Measurements from ENCODE around the gene ATIC. TPM values are rescaled to one million over a fixed set of nuclear protein-coding genes. Genes with fewer than 3 reads are reported as not detected.

The ATIC gene
- total RNA-seq, 1 experiment from 2014 or later: 81.8 TPM

GRCh38 chr2:215379039-215379438 is 67.2 kb downstream of the ATIC start:
- H3K4me3 ChIP-seq: no peak overlapping the region
- DNase-seq: no peak
- H3K27me3 ChIP-seq: no peaks in the 10 kb centered on the region
- H3K9me3 ChIP-seq: no peaks in the 10 kb centered on the region
- H3K36me3 ChIP-seq: peaks cover 74% of the 10 kb centered on the region

GRCh38 chr2:215379948-215380347 is 68.1 kb downstream of the ATIC start:
- Histone ChIP-seq H3K4me3 (no peak overlapping the region), H3K27me3 (no peaks in the 10 kb centered on the region), H3K36me3 (peaks cover 71% of the 10 kb centered on the region), H3K9me3 (no peaks in the 10 kb centered on the region)
- no peak for DNase-seq

GRCh38 chr2:215380699-215381098 is 68.8 kb downstream of the ATIC start:
- Histone ChIP-seq H3K36me3 (peaks cover 64% of the 10 kb centered on the region), H3K9me3 (no peaks in the 10 kb centered on the region), H3K4me3 (no peak overlapping the region), H3K27me3 (no peaks in the 10 kb centered on the region)
- no peak for DNase-seq

GRCh38 chr2:215382011-215382410 is 70.2 kb downstream of the ATIC start:
- H3K36me3 ChIP-seq: peaks cover 54% of the 10 kb centered on the region

DNA sequence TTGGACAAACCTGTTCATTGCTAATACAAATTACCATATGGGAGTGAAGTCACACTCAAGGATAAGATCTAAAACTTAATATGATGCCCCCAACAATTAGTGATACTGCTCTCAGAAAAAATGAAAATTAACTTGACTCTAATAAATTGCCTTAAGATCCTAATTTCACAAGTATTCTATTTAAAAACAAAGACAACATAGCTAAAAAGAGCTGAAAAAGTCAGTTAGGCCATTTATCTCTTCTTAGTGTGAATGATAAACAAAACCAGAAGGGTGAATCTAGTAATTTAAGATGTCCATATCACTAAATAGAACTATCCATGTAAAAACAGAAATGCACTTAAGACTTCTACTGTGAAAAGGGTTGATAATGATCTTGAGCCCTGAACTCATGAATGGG is 70.6 kb downstream of the ATIC start:
- Histone ChIP-seq H3K27me3 (no peaks in the 10 kb centered on the region), H3K36me3 (peaks cover 56% of the 10 kb centered on the region), H3K9me3 (no peaks in the 10 kb centered on the region), H3K4me3 (no peak overlapping the region)
- no peak for DNase-seq

More at GRCh38 chr2:215382011-215382410, 70.2 kb downstream of the ATIC start:
- no peaks in the 10 kb centered on the region for H3K9me3 ChIP-seq
- DNase-seq: no peak
- no peaks in the 10 kb centered on the region for H3K27me3 ChIP-seq
- H3K4me3 ChIP-seq: no peak overlapping the region

- Histone ChIP-seq H3K36me3 (peaks cover 55% of the 10 kb centered on the region), H3K4me3 (no peak overlapping the region), H3K9me3 (no peaks in the 10 kb centered on the region), H3K27me3 (no peaks in the 10 kb centered on the region)
- no peak for DNase-seq
Observed at GRCh38 chr2:215383652-215384279, 71.9 kb downstream of the ATIC start.

- no peak for DNase-seq
- Histone ChIP-seq H3K4me3 (no peak overlapping the region), H3K9me3 (no peaks in the 10 kb centered on the region), H3K27me3 (no peaks in the 10 kb centered on the region), H3K36me3 (peaks cover 60% of the 10 kb centered on the region)
Observed at GRCh38 chr2:215384710-215385109, 72.9 kb downstream of the ATIC start.

GRCh38 chr2:215386566-215386965 is 74.7 kb downstream of the ATIC start:
- Histone ChIP-seq H3K4me3 (no peak overlapping the region), H3K27me3 (no peaks in the 10 kb centered on the region), H3K9me3 (no peaks in the 10 kb centered on the region), H3K36me3 (peaks cover 56% of the 10 kb centered on the region)
- no peak for DNase-seq

- no peak for DNase-seq
- Histone ChIP-seq H3K9me3 (no peaks in the 10 kb centered on the region), H3K4me3 (no peak overlapping the region), H3K36me3 (peaks cover 51% of the 10 kb centered on the region), H3K27me3 (no peaks in the 10 kb centered on the region)
Observed at GRCh38 chr2:215388002-215388728, 76.3 kb downstream of the ATIC start.

DNA sequence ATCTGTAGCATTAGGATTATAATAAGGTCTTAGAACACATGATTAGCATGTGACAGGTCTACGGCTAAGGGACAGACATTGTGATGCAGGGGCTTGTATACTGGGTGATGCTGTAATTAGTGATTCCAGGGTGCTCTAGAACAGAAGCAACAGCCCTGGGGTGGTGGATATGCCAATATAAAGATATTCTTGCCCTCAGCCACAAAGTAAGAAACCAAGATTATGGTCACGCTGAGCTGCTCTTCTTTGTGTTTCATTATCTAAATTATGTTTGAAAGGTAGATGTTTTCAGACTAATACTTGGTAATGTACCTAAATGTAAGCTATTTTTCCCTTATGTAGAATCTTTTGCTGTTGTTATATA is 78.7 kb downstream of the ATIC start:
- Histone ChIP-seq H3K9me3 (no peaks in the 10 kb centered on the region), H3K27me3 (no peaks in the 10 kb centered on the region), H3K4me3 (no peak overlapping the region), H3K36me3 (peaks cover 58% of the 10 kb centered on the region)
- no peak for DNase-seq

DNA sequence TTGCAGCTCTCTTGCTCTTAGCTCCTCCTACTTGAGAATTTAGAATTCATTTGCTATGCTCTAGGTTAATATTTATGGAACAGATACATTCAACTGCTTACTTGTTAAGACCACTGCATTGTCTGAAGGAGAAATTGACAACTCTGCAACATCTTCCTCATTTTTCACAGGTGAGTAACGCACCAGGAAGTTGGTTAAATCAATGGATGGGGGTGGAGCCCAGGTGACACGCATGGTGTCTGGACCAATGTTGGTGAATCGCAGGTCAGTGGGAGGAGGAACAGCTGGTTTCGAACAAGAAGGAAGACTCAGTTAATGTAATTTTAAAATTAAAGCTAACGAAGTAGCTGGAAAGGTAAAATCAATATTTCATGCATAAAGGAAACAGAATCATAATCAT is 79.7 kb downstream of the ATIC start:
- Histone ChIP-seq H3K36me3 (peaks cover 67% of the 10 kb centered on the region), H3K9me3 (no peaks in the 10 kb centered on the region), H3K4me3 (no peak overlapping the region), H3K27me3 (no peaks in the 10 kb centered on the region)
- DNase-seq: no peak

DNA sequence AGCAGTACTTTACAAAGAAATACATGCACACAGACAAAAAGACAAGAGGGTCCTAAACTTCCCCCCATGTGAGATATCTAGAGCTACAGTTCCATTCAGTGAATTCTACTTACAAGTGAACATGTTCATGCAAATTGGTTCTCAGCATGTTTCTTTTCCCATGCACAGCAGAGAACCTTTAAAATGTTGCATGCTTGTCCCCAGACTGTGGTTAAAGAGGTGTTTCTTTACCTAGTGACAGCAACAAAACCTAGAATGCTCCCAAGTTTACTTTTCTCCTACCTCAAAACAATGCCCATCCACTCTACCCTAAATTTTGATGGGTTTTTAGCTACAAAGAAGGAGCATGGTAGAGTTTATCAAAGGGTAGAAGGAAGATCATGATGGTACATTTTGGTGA is 80.3 kb downstream of the ATIC start:
- H3K27me3 ChIP-seq: no peaks in the 10 kb centered on the region
- DNase-seq: no peak
- H3K36me3 ChIP-seq: peaks cover 69% of the 10 kb centered on the region

GRCh38 chr2:215392687-215393270 is 80.9 kb downstream of the ATIC start:
- DNase-seq: no peak
- Histone ChIP-seq H3K4me3 (no peak overlapping the region), H3K9me3 (no peaks in the 10 kb centered on the region), H3K27me3 (no peaks in the 10 kb centered on the region), H3K36me3 (peaks cover 70% of the 10 kb centered on the region)

More for the DNA sequence above, 80.3 kb downstream of the ATIC start:
- no peak overlapping the region for H3K4me3 ChIP-seq
- H3K9me3 ChIP-seq: no peaks in the 10 kb centered on the region

- Histone ChIP-seq H3K4me3 (no peak overlapping the region), H3K36me3 (peaks cover 69% of the 10 kb centered on the region), H3K9me3 (no peaks in the 10 kb centered on the region), H3K27me3 (no peaks in the 10 kb centered on the region)
- DNase-seq: no peak
Observed at GRCh38 chr2:215394102-215394805, 82.4 kb downstream of the ATIC start.

GRCh38 chr2:215395687-215396460 is 84.0 kb downstream of the ATIC start:
- Histone ChIP-seq H3K4me3 (no peak overlapping the region), H3K27me3 (no peaks in the 10 kb centered on the region), H3K36me3 (peaks cover 61% of the 10 kb centered on the region), H3K9me3 (no peaks in the 10 kb centered on the region)
- no peak for DNase-seq

DNA sequence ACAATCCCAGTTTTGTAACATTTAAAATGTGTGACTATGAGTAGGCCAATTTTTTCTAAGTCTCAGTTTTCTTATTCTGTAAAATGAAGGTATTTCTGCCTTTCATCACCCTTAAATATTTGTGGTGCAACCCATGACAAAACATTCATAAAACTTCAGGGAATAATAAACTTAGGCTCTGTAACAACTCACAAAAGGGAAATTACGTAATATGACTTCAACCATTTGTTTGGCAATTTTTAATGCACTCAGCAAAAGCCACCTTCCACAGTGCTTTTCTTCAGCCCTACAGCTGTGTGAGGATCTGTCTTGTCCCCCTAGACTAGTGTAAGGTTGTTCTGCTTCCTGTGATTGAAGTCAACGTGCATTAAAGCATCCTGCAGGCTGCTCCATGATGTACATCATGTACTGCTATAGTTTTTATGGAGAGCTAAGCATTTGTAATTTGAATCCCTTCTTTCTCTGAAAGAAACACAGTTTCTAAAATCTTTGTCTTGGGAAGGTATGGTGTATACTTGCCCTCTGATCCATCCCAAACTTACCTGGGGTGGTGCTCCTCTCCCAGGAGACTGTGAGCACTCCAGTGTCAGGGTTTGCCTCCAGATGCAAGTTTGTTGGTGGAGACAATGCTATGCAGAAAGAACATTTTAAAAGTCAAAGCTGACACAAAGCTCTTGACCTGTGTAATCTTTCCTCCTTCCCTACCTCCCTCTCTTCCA is 84.9 kb downstream of the ATIC start:
- Histone ChIP-seq H3K27me3 (no peaks in the 10 kb centered on the region), H3K9me3 (no peaks in the 10 kb centered on the region), H3K36me3 (peaks cover 56% of the 10 kb centered on the region), H3K4me3 (no peak overlapping the region)
- DNase-seq: no peak
